ENCODE results near the gene TTLL11.
"Not testable (repeated sequence)": the region's sequence is repeated elsewhere in the genome, so short reads cannot be mapped to it uniquely, and the experiment has no call there.

TTLL11 gene

DNA sequence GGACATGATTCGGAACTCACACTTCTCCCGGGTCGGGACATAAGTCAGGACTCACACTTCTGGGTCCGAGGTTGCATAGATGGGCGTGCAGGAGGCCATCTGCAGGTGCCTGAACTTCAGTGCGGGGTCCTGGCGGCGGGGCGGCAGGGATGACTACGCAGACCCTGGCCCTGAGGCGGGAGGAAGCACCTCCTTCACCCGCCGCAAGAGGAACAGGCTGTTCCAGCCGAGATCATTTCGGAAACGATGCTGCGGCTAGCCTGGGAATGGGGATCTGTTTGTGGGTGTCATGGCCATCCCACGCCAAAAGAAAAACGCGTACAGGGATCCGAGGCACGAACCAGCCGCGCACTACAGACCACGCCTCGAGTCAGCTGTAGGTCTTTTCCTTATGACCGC, 196.6 kb downstream of the TTLL11 start:
- no peak for FAIRE-seq

DNA sequence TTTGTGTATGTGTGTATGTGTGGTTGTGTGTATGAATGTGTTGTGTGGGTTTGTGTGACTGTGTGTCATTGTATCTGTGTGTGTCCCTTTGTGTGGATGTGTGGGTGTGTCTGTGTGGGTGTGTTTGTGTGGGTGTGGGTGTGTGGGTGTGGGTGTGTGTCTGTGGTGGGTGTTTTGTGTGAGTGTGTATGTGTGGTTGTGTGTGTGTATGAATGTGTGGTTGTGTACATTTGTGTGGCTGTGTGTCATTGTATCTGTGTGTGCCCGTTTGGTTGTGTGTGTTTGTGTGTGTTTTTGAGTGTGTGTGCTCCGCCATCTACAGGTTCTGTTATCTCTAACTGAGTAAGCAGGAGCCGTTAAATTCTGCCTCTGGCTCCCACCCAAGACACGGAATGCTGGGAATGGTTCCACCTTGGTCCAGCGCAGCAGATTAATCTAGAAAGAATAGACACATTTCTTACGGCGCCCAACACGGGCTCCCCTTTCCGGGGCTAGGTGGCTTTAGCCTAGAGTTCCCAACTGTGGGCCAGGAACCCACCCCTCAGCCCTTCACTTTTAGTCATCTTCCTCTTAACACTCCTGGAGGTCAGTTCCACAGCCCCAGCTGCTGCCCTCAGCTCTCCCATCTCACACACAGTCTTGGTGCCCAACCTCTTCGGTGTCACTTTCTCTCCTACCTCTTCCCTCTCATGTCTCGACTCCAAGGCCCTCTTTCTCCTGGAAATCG, 197.1 kb downstream of the TTLL11 start:
- FAIRE-seq = no peak

DNA sequence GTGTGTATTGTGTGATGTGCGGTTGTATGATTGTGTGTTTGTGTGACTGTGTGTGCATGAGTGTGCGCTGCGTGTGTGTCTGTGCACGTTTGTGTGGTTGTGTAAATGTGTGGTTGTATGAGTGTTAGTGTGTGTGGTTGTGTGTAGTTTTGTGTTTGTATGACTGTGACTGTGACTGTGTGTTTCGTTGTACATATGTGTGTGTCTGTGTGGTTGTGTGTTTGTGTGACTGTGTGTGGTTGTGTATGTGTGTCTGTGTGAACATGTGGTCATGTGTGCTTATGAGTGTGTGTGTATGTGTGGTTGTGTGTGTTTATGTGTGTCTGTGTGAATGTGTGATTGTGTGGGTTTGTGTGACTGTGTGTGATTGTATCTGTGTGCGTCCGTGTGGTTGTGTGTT, 197.8 kb downstream of the TTLL11 start:
- FAIRE-seq = no peak

DNA sequence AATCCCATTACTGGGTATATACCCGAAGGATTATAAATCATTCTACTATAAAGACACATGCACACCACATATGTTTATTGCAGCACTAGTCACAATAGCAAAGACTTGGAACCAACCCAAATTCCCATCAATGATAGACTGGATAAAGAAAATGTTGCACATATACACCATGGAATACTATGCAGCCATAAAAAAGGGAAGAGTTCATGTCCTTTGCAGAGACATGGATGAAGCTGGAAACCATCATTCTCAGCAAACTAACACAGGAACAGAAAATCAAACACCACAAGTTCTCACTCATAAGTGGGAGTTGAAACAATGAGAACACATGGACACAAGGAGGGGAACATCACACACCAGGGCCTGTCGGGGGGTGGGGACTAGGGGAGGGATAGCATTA, 198.7 kb downstream of the TTLL11 start:
- not testable (repeated sequence) for FAIRE-seq

DNA sequence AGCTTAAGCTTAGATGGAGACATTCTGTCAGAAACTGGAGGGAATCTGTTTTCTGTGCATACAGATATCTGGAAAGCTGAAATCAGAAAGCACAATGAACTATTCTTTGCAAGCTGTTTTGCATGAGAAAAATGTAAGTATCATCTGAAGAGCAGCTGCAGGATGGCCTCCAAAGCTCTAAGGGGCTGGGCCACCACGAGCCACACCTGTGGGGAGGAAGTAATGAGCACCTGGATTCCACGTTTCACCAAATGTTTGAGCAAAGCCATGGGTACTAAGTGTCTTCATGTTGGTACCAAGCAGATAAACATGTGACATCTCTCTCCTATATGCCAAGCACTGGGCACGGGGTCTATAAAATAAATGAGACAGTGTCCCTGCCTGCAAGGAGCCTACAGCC, 199.3 kb downstream of the TTLL11 start:
- FAIRE-seq = no peak

DNA sequence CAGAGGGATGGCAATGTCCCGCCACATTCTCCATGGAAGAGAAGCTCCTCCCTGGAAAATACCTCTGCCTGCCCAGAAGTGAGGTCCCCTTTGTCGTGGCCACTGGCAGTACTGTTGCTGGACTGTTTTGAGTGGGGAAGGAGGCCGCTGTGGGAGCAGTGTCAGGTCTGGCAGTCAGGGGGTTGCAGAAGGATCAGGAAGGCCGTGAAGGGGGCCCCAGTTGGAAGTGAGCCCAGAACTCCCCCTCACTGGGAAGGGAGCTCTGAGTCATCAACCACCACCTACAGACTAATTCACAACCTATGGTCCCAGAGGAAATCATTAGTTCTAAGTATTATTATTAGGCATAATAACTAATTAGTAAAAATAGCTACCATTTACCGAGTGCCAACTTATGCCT, 200.4 kb downstream of the TTLL11 start:
- FAIRE-seq = no peak

DNA sequence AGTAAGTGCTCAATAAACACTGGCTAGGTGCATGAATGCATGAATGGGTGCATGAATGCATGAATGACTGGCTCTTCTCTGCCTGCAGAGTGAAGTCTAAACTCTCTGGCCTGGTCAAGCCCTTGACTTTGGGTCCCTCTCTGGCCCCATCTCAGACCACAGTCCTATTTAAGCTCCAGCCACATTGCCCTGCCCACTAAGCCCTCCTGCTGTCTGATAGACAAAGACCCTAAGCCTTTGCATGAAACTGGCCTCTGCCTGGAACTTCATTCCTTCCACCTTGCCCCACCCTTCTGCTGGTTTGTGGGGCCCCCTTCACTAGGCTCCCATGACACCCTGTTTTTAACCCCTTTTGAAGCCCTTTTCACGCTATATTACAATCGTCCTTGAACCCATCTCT, 202.4 kb downstream of the TTLL11 start:
- no peak for FAIRE-seq

DNA sequence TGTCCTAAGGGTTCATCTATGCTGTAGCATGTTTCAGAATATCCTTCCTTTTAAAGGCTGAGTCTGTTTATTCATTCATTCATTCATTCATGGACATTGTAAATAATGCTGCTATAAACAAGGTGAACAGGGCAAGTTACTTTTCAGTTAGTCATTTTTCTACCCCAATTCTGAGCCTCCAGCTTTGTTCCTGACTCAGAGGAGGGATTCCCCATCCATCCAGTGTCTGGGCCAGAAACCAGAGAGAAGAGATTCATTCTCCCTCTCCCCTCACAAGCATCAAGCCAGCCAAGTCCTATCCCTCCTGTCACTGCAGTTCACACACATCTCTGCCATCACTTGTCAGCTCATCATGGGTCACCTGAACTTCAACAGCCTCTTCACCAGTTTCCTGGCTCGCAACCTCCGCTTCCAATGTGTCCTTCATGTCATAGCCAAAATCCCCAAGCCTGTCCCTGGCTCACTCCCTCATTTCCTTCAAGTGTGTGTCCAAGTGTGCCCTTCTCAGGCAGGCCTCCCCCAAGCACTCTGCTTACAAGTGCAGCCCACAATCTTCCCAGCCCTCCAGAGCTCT, 203.0 kb downstream of the TTLL11 start:
- no peak for FAIRE-seq

DNA sequence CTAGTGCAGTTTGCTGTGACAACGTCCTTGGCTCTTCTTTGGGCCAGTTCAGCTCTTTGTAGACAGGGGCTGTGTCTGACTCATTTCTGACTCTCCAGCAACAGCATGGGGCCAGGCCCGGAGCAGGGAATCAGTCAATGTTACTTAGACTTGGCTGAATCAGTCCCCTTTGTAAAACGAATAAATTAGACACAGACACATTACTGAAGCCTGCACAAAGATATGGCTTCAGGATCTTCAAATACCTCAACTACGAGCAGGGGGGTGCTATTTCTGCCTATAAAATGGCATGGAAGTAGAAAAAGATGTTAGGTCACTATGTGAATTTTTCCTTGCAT, 204.7 kb downstream of the TTLL11 start:
- no peak for FAIRE-seq

DNA sequence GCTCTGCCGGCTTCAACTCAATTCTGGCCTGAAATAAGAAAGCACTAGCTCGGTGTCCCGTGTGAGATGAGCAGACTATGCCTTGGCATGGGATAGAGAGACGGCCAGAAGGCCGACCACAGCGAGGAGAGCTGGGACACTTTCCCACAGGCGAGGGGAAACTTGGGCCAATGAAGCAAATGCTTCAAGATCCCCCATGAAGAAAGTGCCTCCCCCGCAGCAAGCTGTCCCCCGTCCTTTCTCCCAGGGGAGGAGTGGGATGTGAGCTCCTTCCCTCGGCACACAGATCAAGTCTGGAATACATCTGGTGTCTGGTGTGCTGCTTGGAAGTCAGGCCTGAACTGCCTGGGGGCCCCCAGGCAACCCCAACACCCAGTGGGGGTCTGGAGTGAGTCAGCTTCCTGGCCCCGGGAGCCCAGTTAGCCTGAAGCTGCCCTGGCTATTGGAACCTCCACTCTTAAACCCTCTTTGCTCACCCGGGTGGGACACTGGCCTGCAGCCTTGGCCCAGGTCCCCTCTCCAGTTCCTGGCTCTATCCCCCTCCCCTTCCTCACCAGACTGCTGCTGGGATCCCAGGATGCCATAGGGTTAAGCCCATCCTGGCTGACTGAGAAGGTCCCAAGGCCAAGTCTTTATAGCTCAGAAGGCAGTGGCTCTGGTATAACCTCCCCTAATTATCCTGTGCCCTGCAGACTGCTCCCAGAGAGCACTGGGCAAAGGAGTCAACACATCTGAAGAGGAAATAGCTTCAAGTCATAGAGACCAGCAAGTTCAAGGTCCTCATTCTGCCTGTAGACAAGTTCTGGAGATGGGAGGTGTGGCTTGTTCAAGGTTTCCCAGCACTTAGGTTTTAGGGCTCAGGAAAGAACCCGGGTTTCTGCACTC, 205.3 kb downstream of the TTLL11 start:
- FAIRE-seq = no peak

DNA sequence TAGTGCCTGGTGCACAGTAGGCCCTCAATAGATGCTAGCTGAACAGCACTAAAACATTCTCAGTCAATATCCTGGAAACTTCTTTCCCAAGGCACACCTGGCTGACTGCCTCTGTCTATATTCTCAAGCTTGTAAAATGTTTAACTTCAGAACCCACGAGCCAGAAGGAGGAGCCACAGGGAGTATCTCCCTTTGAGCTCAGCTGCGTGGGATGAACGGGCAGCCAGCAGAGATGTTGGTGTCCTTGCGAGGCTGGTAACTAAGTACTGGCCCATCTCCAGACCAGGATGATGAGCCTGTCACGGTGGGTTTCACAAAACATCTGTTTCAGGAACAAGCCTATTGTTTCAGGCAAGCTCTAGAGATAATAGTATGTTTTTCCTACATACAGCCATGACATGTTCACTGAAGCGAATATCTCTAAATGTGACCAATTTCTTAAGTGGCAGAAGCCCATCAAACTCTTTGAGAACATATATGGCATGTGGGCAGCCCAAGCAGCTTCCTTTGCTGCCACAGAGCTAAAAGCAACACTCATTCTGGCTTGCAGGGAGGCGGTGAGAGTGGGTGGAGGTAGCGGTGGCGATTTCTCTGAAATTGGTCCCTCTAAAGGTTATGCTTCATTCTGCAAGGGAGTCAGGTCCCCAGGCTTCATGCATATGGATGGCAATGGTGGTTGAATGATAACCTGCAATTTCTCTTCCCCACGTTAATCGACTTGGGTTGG, 206.2 kb downstream of the TTLL11 start:
- no peak for FAIRE-seq

DNA sequence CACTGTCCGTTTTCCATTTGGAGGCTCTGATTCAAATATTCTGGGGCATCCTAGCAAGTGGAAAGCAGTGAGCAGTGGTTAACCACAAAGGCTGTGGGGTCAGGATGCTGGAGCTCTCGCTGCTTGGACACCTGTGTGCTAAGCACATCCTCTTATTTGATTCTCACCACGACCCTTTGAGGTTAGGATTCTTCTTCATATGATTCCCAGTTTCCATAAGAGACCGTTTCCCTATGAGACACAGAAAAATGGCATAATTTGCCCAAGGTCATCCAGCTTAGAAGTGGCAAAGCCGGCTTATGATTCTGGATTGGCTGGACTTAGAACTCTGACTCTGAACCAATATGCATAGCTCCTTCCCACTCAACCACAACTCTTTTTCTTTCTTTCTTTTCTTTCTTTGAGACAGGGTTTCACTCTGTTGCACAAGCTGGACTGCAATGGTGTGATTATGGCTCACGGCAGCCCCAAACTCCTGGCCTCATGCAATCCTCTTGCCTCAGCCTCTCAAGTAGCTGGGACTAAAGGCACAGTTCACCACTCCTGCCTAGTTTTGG, 207.7 kb downstream of the TTLL11 start:
- no peak for FAIRE-seq

DNA sequence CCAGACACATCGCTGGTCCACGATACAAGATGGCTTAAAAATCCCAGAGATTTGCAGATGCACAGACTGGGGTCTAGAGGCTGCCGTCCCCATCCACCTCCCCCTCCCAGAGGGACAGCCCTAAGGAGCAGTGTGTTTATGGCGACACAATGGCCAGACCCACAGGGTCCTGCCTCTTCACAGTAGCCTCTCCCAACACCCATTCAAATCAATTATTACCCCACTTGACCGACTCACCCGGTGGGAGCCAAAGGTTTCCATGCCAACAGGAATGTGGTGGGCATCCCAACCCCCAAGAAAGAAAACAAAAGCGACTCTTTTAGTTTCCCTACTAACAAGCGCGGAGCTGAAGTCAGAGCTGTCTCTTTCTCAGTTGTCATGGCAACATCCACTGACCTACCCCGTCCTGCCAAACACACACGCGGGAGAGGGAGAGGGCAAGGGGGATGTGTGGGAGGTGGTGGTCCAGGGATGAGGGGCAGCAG, 209.0 kb downstream of the TTLL11 start:
- FAIRE-seq = no peak

DNA sequence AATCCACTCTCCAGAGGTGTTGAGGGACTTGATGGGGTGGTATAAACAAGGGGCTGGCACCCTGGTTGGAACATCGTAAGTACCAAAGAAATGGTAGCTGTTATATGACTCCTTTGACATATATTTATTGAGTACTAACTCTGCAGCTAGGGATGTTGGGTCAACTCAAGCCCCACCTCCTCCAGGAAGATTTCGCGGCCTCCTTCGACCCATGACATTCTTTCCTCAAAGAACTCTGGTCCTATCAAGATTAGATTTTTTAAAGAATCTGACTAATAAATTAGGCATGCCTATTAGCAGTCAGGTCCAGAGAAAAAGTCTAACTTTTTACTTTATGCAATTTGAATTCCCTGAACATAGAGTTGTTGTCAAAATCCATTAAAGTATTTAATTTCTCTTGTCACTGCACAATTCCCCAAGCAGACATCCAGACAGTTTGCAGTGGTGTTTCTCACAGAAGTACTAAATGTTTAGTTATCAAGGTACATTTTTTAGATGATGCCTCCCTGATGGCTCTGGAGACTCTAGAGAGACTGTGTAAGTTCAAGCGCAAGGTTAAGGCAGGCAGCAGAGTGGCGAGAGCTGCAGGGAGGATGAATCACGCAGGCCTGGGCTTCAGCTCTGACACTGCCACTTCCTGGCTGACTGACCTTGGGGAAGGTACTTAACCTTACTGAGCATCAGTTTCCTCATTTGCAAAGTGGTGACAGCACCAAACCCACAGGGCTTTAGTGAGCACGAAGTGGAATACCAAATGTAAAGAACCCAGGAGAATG, 209.6 kb downstream of the TTLL11 start:
- no peak for FAIRE-seq

DNA sequence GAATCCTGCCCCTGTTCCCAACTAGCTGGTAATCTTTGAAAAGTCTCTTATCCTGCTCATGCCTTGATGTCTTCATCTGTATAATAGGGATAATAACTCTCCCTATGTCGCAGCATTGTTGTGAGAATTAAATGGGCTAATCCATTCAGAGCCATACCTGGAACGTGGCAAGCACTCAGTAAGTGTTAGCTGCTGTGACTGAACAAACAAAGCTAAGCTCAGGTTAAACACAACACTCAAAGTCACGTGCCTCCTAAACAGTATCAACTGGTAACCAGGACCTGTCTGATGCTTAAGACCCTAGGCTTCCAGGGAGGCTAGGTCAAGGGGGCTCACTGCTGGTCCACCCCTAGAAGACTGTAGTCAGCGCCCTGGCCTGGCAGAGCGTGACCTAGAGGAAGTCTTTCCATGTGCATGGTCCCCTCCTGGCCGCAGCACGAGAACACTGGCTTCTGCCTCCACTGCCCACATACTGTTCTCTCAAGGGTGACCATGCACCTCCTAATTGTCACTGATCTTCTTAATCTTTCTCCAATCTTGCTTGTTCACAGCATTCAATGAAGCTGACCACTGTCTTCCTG, 211.1 kb downstream of the TTLL11 start:
- no peak for FAIRE-seq

DNA sequence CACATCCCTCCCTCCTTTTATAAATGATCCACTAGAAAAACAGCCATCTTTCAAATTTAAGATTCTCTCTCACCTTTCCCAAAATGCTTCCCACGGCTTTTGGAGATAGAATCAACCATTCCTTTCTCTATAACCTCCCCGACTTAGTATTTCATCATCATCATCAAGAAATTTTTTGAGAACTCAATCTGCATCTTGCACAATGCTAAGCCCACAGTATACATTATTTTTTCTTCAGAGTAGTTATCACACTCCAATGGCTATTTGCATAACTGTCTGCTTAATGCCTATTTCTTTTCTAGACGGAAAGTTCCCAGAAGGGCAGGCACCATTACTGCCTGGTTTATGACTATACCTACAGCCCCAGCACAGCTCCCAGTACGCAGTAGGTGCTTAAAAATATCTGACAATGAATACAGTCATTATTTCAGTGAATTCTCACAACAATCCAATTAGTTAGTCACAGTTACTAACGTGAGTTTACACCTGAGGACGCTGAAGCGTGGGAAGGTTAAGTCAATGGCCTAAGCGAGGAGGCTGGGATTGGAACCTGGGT, 212.7 kb downstream of the TTLL11 start:
- no peak for FAIRE-seq

DNA sequence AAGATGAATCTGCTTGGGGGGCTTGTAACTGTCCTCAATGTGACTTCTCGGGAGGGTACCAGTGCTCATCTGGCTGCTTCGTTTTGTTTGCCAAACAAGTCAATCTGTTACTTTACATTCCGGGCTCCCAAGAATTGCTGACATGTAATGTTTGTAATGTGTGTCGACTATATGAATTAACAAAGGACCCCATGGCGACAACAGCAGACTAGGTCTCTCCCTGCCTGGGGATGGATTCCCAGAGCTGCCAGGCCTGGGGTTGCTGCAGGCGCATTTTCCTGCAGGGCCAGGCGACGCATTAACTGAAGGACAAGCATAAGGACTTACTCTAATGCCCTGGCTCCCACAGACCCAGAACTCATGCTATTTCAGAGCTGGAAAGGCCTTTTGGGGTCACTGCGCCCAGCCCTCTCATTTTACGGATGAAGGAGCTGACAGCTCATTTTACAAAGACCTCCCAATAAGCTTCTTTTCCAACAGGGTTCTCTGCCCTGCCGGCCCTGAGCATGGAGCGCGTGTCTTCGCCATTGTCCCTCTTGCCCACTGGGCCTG, 214.8 kb downstream of the TTLL11 start:
- no peak for FAIRE-seq

DNA sequence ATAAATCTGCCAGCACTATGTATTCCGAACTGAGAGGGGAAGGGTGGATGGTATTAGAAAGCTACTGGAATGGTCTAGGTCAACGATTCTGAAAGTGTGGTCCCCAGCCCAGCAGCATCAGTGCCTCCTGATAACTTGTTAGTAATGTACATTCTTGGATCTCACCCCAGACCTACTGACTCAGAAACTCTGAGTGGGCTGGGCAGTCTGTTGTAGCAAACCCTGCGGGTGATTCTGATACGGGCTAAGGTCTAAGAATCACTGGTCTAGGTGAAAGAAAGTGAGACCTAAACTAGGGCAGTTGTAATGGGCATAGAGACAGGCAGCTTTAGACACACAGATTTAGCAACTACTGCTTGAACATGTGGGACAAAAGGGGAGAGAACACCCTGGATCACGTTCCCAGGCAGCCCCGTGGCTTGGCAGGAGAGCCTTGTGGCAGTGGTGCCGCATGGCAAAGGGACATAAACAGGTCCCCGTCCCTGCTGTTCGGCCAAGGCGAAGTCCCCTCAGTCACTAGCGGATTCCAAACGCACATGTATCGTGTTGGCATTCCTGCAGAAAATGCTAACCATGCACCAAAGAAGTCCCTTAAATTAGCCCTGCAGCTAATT, 216.3 kb downstream of the TTLL11 start:
- no peak for FAIRE-seq

DNA sequence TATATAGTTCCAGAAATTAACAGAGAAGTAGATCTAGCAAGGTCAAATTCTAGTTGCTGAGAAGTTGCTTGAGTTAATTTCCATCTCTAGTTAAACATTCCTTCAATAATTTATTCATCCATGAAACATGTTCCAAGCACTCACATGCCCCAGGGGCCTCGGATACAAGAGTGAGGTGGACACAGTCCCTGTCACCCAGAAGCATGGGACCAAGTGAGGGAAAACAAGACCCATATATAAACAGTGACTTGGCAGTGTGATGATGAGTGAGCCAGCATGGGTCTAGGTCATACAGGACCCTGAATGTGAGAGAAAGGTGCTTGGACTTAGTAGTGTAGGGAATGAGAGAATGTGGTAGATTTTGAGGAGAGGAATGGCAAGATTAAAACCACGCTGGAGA, 216.9 kb downstream of the TTLL11 start:
- no peak for FAIRE-seq

DNA sequence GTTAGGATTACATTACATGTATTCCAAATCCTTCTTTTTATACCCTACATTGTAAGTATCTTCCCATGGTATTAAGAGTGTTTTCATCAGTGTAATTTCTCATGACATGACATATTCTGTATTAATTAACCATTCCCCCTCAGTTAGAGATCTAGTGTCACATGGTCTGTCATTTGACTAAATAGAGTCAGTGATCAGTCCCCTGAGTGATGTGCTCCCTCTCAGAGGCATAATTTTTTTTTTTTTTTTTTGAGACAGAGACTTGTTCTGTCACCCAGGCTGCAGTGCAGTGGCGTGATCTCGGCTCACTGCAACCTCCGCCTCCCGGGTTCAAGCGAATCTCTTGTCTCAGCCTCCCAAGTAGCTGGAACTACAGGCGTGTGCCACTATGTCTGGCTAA, 218.6 kb downstream of the TTLL11 start:
- no peak for FAIRE-seq
